Measurements from ENCODE around the gene IFT27.
A peak's percentile ranks its signal among the peaks of the same experiment; 100 is the strongest.
"Not testable (repeated sequence)": the region's sequence is repeated elsewhere in the genome, so short reads cannot be mapped to it uniquely, and the experiment has no call there.

IFT27 gene

GRCh38 chr22:36756746-36757655 lies 18.9 kb downstream of the IFT27 start:
- ChIA-PET POLR2A (ENCODE audit: low non-redundant PET) (no interaction called here), CTCF (interaction anchor here (0.6 to 1.4 kb wide), 12 partner anchors 12 to 231 kb away, joined by 3 to 4 read pairs (median 3); partner anchors contain the start of gene IFT27)
- TF ChIP-seq CTCF (conservative IDR thresholded peaks at IDR 0.05; ENCODE audit: low read depth), result no peak
- H3K27ac ChIP-seq, result no peak overlapping the region
- DNase-seq (ENCODE audit: low spot score), result no peak

- no peak overlapping the region for H3K27ac ChIP-seq
- POLR2A ChIA-PET (ENCODE audit: low non-redundant PET), result no interaction called here
- DNase-seq (ENCODE audit: low spot score), result no peak
- TF ChIP-seq CTCF (conservative IDR thresholded peaks at IDR 0.05; ENCODE audit: low read depth), result no peak
- CTCF ChIA-PET, result interaction anchor here (0.6 kb wide), 1 partner anchor 30 kb away, joined by 3 read pairs; no protein-coding TSS in a partner anchor
Observed at GRCh38 chr22:36756031-36756430, 19.9 kb downstream of the IFT27 start.

- no peak overlapping the region for H3K27ac ChIP-seq
- POLR2A ChIA-PET (ENCODE audit: low non-redundant PET), result no interaction called here
- no peak for DNase-seq (ENCODE audit: low spot score)
- CTCF ChIA-PET, result no interaction called here
- no peak for TF ChIP-seq CTCF (conservative IDR thresholded peaks at IDR 0.05; ENCODE audit: low read depth)
Observed at GRCh38 chr22:36755316-36755715, 20.6 kb downstream of the IFT27 start.

- POLR2A ChIA-PET (ENCODE audit: low non-redundant PET); DNase-seq (ENCODE audit: low spot score); H3K27ac ChIP-seq; CTCF ChIA-PET: not testable (repeated sequence)
Observed at GRCh38 chr22:36754881-36755280, 21.0 kb downstream of the IFT27 start.

GRCh38 chr22:36753916-36754315 lies 22.0 kb downstream of the IFT27 start:
- CTCF ChIA-PET, result no interaction called here
- H3K27ac ChIP-seq, result no peak overlapping the region
- DNase-seq (ENCODE audit: low spot score), result no peak
- POLR2A ChIA-PET (ENCODE audit: low non-redundant PET), result no interaction called here
- TF ChIP-seq CTCF (conservative IDR thresholded peaks at IDR 0.05; ENCODE audit: low read depth), result no peak

- TF ChIP-seq CTCF (conservative IDR thresholded peaks at IDR 0.05; ENCODE audit: low read depth), result no peak
- CTCF ChIA-PET, result no interaction called here
- peak; percentile 44 for DNase-seq (ENCODE audit: low spot score)
- H3K27ac ChIP-seq, result 0 out of 2 replicates have a peak overlapping the region, but pooled peaks have one; percentile 27
- POLR2A ChIA-PET (ENCODE audit: low non-redundant PET), result no interaction called here
Observed at GRCh38 chr22:36753120-36753802, 22.7 kb downstream of the IFT27 start.

All from RWPE1 (cell line).